ENCODE measurements around the gene GSS. TPM values are rescaled to one million over a fixed set of nuclear protein-coding genes. Genes with fewer than 3 reads are reported as not detected.
"Not testable (repeated sequence)": the region's sequence is repeated elsewhere in the genome, so short reads cannot be mapped to it uniquely, and the experiment has no call there.

GSS gene
- total RNA-seq, 1 experiment from 2014 or later = 110 TPM

DNA sequence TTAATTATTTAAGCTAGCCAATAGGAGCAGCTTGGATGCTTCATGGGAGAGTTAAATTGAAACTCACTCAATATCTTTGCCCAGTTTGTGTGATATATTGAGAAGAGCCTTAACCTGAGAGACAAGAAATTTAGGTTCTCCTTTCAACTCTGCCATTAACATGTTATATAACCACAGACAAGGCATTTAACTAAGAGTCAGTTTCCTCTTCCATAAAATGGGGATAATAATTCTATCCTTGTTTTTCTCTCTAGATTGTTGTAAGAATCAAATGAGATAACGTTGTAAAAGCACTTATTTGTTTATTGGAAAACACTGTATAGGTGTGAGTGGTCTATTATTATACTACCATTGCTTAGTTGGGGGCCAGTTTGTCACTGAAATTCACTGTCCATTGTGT is 71.3 kb downstream of the GSS start:
- BruUV-seq (replicated peaks) = no TSS peak
- no peak overlapping the region for H3K27ac Mint-ChIP-seq (ENCODE audit: unreplicated experiment)
- peaks cover 4% of the 10 kb centered on the region for H3K9me3 Mint-ChIP-seq (ENCODE audit: low read depth, unreplicated experiment)
- H3K4me1 Mint-ChIP-seq (ENCODE audit: low read depth, unreplicated experiment) = peaks cover 22% of the 10 kb centered on the region
- DNase-seq = no peak
- H3K36me3 Mint-ChIP-seq (ENCODE audit: insufficient read depth, unreplicated experiment) = no peaks in the 10 kb centered on the region
- CTCF ChIA-PET = interaction anchor here (0.6 to 1.2 kb wide), 2 partner anchors 14 to 71 kb away, joined by 3 read pairs; partner anchors contain the start of genes GSS and MYH7B
- TF ChIP-seq, protein P1, sequence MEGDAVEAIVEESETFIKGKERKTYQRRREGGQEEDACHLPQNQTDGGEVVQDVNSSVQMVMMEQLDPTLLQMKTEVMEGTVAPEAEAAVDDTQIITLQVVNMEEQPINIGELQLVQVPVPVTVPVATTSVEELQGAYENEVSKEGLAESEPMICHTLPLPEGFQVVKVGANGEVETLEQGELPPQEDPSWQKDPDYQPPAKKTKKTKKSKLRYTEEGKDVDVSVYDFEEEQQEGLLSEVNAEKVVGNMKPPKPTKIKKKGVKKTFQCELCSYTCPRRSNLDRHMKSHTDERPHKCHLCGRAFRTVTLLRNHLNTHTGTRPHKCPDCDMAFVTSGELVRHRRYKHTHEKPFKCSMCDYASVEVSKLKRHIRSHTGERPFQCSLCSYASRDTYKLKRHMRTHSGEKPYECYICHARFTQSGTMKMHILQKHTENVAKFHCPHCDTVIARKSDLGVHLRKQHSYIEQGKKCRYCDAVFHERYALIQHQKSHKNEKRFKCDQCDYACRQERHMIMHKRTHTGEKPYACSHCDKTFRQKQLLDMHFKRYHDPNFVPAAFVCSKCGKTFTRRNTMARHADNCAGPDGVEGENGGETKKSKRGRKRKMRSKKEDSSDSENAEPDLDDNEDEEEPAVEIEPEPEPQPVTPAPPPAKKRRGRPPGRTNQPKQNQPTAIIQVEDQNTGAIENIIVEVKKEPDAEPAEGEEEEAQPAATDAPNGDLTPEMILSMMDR (IDR thresholded peaks at IDR 0.05; ENCODE audit: unreplicated experiment) = no peak
- H3K27me3 Mint-ChIP-seq (ENCODE audit: unreplicated experiment) = no peaks in the 10 kb centered on the region
- intact Hi-C loops (cut with micrococcal nuclease; ENCODE audit: unreplicated experiment) = no loop called here
- no peak overlapping the region for H3K4me3 Mint-ChIP-seq (ENCODE audit: low read depth, unreplicated experiment)

DNA sequence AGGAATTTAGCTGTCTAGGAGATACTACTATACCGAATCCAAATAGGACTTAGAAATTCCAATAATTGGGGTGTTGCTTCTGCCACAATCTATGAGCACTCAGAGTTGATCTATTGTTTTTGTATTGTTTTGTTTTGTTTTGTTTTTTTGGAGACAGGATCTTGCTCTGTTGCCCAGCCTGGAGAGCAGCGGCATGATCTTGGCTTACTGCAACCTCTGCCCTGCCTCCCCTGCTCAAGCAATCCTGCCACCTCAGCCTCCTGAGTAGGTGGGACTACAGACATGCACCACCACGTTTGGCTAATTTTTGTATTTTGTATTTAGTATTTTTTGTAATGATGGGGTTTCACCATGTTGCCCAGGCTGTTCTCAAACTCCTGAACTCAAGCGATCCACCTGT is 71.8 kb downstream of the GSS start:
- Mint-ChIP-seq H3K27me3 (ENCODE audit: unreplicated experiment) (no peaks in the 10 kb centered on the region), H3K9me3 (ENCODE audit: low read depth, unreplicated experiment) (peaks cover 4% of the 10 kb centered on the region), H3K36me3 (ENCODE audit: insufficient read depth, unreplicated experiment) (no peaks in the 10 kb centered on the region), H3K4me3 (ENCODE audit: low read depth, unreplicated experiment) (no peak overlapping the region), H3K4me1 (ENCODE audit: low read depth, unreplicated experiment) (peaks cover 27% of the 10 kb centered on the region), H3K27ac (ENCODE audit: unreplicated experiment) (no peak overlapping the region)
- CTCF ChIA-PET = interaction anchor here (0.6 to 1.2 kb wide), 2 partner anchors 13 to 72 kb away, joined by 3 read pairs; partner anchors contain the start of genes GSS and MYH7B
- TF ChIP-seq, protein P1 (IDR thresholded peaks at IDR 0.05; ENCODE audit: unreplicated experiment) = no peak
- BruUV-seq (replicated peaks) = no TSS peak
- intact Hi-C loops (cut with micrococcal nuclease; ENCODE audit: unreplicated experiment) = no loop called here
- DNase-seq = no peak

DNA sequence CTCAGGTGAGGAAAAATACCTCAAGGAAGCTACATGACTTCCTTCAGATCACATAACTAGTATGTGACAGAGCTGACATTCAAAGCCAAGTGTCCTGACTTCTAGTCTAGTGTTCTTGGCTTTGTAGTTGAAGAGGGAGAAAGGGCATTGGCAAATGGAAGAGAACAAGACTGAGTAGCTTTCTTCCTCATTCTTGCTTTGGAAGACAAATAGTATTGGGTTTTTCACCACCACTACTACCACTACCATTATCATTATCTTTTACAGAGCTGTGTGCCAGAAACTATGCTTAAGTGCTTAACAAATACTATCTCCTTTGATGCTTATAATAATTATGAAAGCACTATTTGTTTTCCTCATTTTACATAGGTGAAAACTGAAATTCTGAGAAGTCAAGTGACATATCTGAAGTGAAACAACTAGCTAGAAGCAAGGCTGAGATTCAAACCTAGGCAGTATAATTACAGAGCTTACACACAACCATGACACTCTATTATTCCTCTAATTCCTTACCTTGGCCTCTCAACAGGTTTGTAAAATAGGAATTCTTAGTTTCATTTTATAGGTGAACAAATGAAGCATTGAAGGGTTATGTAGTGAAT is 72.4 kb downstream of the GSS start:
- CTCF ChIA-PET = interaction anchor here (1.0 kb wide), 1 partner anchor 15 kb away, joined by 3 read pairs; no protein-coding TSS in a partner anchor
- TF ChIP-seq, protein P1 (IDR thresholded peaks at IDR 0.05; ENCODE audit: unreplicated experiment) = no peak
- Mint-ChIP-seq H3K4me1 (ENCODE audit: low read depth, unreplicated experiment) (peaks cover 28% of the 10 kb centered on the region), H3K9me3 (ENCODE audit: low read depth, unreplicated experiment) (no peaks in the 10 kb centered on the region), H3K27ac (ENCODE audit: unreplicated experiment) (no peak overlapping the region), H3K36me3 (ENCODE audit: insufficient read depth, unreplicated experiment) (no peaks in the 10 kb centered on the region), H3K27me3 (ENCODE audit: unreplicated experiment) (no peaks in the 10 kb centered on the region), H3K4me3 (ENCODE audit: low read depth, unreplicated experiment) (no peak overlapping the region)
- BruUV-seq (replicated peaks) = no TSS peak
- intact Hi-C loops (cut with micrococcal nuclease; ENCODE audit: unreplicated experiment) = no loop called here
- DNase-seq = no peak

DNA sequence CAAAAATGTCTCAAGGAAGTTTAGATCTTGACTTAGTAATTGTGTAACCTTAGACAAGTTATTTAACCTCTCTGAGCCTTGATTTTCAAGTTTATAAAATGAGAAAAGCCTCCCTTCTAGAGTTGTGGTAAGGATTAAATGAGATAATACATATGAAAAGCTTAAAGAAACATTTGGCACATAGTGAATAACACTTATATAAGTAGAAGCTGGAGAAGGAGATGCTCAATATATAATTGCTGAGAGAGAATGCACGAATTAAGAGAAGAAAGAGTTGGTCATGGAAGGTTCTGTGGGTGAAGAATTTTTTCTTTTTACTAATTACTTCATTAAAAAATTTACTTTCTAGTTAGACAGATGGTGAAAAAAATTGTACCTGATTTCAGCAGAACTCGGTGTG is 73.9 kb downstream of the GSS start:
- Mint-ChIP-seq H3K4me1 (ENCODE audit: low read depth, unreplicated experiment) (peaks cover 25% of the 10 kb centered on the region), H3K27ac (ENCODE audit: unreplicated experiment) (no peak overlapping the region), H3K27me3 (ENCODE audit: unreplicated experiment) (no peaks in the 10 kb centered on the region), H3K36me3 (ENCODE audit: insufficient read depth, unreplicated experiment) (peaks cover 7% of the 10 kb centered on the region), H3K4me3 (ENCODE audit: low read depth, unreplicated experiment) (no peak overlapping the region), H3K9me3 (ENCODE audit: low read depth, unreplicated experiment) (no peaks in the 10 kb centered on the region)
- BruUV-seq (replicated peaks) = no TSS peak
- TF ChIP-seq, protein P1 (IDR thresholded peaks at IDR 0.05; ENCODE audit: unreplicated experiment) = no peak
- intact Hi-C loops (cut with micrococcal nuclease; ENCODE audit: unreplicated experiment) = no loop called here
- no peak for DNase-seq
- CTCF ChIA-PET = interaction anchor here (0.8 kb wide), 1 partner anchor 335 kb away, joined by 4 read pairs; no protein-coding TSS in a partner anchor

DNA sequence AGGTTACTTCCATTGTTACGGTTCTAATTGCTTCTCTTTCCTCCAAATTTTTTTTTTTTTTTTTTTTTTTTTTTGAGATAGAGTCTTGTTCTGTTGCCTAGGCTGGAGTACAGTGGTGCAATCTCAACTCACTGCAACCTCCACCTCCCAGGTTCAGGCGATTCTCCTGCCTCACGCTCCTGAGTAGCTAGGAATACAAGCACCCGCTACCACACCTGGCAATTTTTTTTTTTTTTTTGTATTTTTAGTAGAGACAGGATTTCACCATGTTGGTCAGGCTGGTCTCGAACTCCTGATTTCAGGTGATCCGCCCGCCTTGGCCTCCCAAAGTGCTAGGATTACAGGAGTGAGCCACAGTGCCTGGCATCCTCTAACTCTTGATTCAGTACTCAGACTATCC is 74.6 kb downstream of the GSS start:
- intact Hi-C loops (cut with micrococcal nuclease; ENCODE audit: unreplicated experiment); H3K4me3 Mint-ChIP-seq (ENCODE audit: low read depth, unreplicated experiment); BruUV-seq (replicated peaks); H3K9me3 Mint-ChIP-seq (ENCODE audit: low read depth, unreplicated experiment); H3K27ac Mint-ChIP-seq (ENCODE audit: unreplicated experiment); DNase-seq; H3K27me3 Mint-ChIP-seq (ENCODE audit: unreplicated experiment): not testable (repeated sequence)
- peaks cover 14% of the 10 kb centered on the region for H3K36me3 Mint-ChIP-seq (ENCODE audit: insufficient read depth, unreplicated experiment)
- CTCF ChIA-PET = interaction anchor here (0.6 to 1.6 kb wide), 4 partner anchors 10 to 573 kb away, joined by 3 to 12 read pairs (median 5); no protein-coding TSS in a partner anchor
- H3K4me1 Mint-ChIP-seq (ENCODE audit: low read depth, unreplicated experiment) = peaks cover 20% of the 10 kb centered on the region
